Left ventricle myocardium inferior (tissue), 1 donor: ENCODE data around the gene HIP1R. TPM values are rescaled to one million over a fixed set of nuclear protein-coding genes. Genes with fewer than 3 reads are reported as not detected.
A peak's percentile ranks its signal among the peaks of the same experiment; 100 is the strongest.

Source experiments
- DNase-seq: peaks from one replicate; pipeline ENCODE4 v3.0.0-alpha.2; 2020
- H3K27ac ChIP-seq: fragments of 200-600 bp; replicated peaks from 2 replicates; pipeline ENCODE4 v1.8.0; 2021
- H3K27me3 ChIP-seq: fragments of 200-600 bp; 2 replicates; pipeline ENCODE4 v1.8.0; 2021; ENCODE audit warnings: low read depth
- H3K36me3 ChIP-seq: fragments of 200-600 bp; 2 replicates; pipeline ENCODE4 v1.8.0; 2021
- H3K4me1 ChIP-seq: fragments of 200-600 bp; 2 replicates; pipeline ENCODE4 v1.8.0; 2021
- H3K4me3 ChIP-seq: fragments of 200-600 bp; 2 replicates; pipeline ENCODE4 v1.8.0; 2021; ENCODE audit warnings: mild to moderate bottlenecking, moderate library complexity
- H3K9me3 ChIP-seq: fragments of 200-600 bp; replicated peaks from 2 replicates; pipeline ENCODE4 v1.8.0; 2021
- CTCF ChIP-seq: fragments of 200-600 bp; IDR thresholded peaks from 2 replicates; pipeline ENCODE4 v1.8.0; 2021; ENCODE audit warnings: antibody characterized with exemption, mild to moderate bottlenecking, borderline replicate concordance
- intact Hi-C: fragments of 100-400 bp; cut with micrococcal nuclease; formaldehyde crosslinking; loops from one replicate; pipeline ENCODE4 v1.11.0; 2022
- total RNA-seq: library from RNA; stranded (reverse); fragmentation: NEBNext Ultra II Directional; extraction: Animal tissue kit (Norgen Biotek cat#: 25700); gene quantifications from one replicate; pipeline ENCODE4 v1.2.1, GENCODE V29; 2021
- donor health status: DM: no; HTN: yes; CAD: no; lungs with severe emphysema.

HIP1R gene
- total RNA-seq, 1 donor from 2014 or later = 11.2 TPM

GRCh38 chr12:122855928-122856831 lies 20.9 kb downstream of the HIP1R start:
- H3K9me3 ChIP-seq = no peaks in the 10 kb centered on the region
- no peaks in the 10 kb centered on the region for H3K27me3 ChIP-seq
- intact Hi-C loops = no loop called here
- H3K4me3 ChIP-seq = no peak overlapping the region
- peaks cover 13% of the 10 kb centered on the region for H3K36me3 ChIP-seq
- no peak overlapping the region for H3K27ac ChIP-seq
- DNase-seq = no peak
- no peak for TF ChIP-seq CTCF
- peaks cover 40% of the 10 kb centered on the region for H3K4me1 ChIP-seq

DNA sequence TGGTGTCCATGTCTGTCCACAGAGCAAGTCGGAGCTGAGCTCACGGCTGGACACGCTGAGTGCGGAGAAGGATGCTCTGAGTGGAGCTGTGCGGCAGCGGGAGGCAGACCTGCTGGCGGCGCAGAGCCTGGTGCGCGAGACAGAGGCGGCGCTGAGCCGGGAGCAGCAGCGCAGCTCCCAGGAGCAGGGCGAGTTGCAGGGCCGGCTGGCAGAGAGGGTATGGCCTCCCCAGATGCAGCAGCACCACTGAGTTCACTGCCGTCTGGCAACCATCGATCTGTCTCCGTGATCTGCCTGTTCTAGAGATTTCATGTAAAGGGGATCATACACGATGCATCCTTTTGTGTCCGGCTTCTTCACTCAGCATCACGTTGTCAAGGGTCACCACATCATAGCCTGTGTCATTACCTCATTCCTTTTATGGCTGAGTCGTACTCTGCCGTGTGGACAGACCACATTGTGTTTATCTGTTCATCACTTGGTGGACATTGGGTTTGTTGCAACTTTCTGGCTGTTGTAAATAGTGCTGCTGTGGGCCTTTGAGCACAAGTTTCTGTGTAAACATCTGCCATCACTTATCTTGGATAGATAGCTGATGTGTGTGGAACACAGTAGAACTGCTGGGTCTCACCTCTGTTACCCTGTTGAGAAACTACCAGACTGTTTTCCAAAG lies 21.9 kb downstream of the HIP1R start:
- Histone ChIP-seq H3K36me3 (peaks cover 13% of the 10 kb centered on the region), H3K27ac (no peak overlapping the region), H3K4me3 (no peak overlapping the region), H3K9me3 (no peaks in the 10 kb centered on the region), H3K27me3 (no peaks in the 10 kb centered on the region), H3K4me1 (peaks cover 40% of the 10 kb centered on the region)
- no peak for TF ChIP-seq CTCF
- intact Hi-C loops = no loop called here
- DNase-seq = no peak

DNA sequence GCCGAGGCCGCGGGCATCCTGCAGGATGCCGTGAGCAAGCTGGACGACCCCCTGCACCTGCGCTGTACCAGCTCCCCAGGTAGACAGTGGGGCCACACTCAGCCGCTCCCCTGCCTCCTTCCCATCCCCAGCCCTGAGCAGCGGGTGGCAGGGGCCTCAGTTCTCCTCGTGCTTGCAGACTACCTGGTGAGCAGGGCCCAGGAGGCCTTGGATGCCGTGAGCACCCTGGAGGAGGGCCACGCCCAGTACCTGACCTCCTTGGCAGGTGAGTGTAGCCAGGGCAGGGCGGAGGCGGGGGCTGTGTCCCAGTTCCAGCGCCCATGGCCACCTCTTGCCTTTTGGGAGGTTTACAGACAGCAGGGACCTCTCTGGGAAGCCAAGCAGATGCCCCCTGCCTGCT lies 22.9 kb downstream of the HIP1R start:
- Histone ChIP-seq H3K36me3 (peaks cover 13% of the 10 kb centered on the region), H3K4me3 (no peak overlapping the region), H3K27me3 (no peaks in the 10 kb centered on the region), H3K9me3 (no peaks in the 10 kb centered on the region), H3K27ac (no peak overlapping the region), H3K4me1 (peaks cover 40% of the 10 kb centered on the region)
- no peak for TF ChIP-seq CTCF
- no peak for DNase-seq
- intact Hi-C loops = no loop called here

DNA sequence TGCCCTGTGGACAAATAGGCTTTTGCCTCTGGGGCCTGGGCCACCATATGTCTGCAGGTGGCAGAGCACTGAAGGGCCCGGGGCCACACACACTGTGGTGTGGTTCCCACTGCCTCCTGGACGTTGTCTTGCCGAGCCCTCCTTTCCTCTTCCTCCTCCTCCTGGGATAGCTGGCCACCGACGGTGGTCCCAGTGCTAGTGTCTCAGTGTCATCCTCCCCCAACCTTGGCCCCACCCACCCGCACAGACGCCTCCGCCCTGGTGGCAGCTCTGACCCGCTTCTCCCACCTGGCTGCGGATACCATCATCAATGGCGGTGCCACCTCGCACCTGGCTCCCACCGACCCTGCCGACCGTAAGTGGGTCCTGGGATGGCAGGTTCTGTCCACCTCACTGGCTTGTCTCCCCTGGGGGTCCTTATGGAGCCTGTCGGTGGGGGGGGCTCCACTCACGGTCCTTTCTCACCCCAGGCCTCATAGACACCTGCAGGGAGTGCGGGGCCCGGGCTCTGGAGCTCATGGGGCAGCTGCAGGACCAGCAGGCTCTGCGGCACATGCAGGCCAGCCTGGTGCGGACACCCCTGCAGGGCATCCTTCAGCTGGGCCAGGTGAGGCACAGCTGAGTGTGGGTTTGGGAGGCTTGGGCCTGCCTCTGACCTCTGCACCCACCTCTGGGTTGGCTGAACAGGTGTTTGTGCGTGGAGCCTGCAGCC lies 23.5 kb downstream of the HIP1R start:
- no peak overlapping the region for H3K4me3 ChIP-seq
- peaks cover 41% of the 10 kb centered on the region for H3K4me1 ChIP-seq
- peaks cover 13% of the 10 kb centered on the region for H3K36me3 ChIP-seq
- intact Hi-C loops = no loop called here
- no peaks in the 10 kb centered on the region for H3K9me3 ChIP-seq
- no peak overlapping the region for H3K27ac ChIP-seq
- no peak for TF ChIP-seq CTCF
- no peak for DNase-seq
- H3K27me3 ChIP-seq = no peaks in the 10 kb centered on the region

DNA sequence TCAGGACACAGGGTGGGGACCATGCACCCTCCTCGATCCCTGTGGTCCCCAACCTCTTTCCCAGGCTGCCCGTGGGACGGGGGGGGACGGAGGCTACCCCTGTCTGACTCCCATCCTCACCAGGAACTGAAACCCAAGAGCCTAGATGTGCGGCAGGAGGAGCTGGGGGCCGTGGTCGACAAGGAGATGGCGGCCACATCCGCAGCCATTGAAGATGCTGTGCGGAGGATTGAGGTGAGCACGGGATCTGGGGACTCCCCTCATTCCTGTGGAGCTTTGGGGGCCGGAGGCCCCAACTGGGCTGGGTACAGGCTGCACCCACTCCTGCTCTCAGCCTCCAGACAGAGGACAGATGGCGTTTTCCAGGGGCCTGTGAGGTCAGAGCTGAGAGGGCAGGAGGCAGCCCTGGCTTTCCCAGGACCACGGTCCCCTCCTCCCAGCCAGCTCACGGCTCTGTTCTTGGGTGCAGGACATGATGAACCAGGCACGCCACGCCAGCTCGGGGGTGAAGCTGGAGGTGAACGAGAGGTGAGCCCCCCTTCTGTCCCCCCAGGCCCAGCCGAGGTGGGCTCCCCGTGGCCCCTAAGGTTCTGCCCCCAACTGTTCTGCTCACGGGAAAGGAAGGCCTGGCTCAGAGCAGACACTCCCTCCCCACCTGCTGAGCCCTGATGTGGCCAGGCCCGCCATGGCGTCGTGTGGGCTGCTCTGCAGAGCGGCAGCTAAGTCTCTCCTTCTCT lies 24.2 kb downstream of the HIP1R start:
- H3K27ac ChIP-seq = peak overlapping the region; percentile 76
- peaks cover 13% of the 10 kb centered on the region for H3K36me3 ChIP-seq
- H3K4me3 ChIP-seq = no peak overlapping the region
- H3K9me3 ChIP-seq = no peaks in the 10 kb centered on the region
- H3K27me3 ChIP-seq = no peaks in the 10 kb centered on the region
- DNase-seq = no peak
- intact Hi-C loops = loop anchor here (5.0 kb wide), 1 partner anchor 93 kb away; no protein-coding TSS in a partner anchor
- TF ChIP-seq CTCF = no peak
- peaks cover 43% of the 10 kb centered on the region for H3K4me1 ChIP-seq
